ENCODE results near the gene CLDN9. TPM values are rescaled to one million over a fixed set of nuclear protein-coding genes. Genes with fewer than 3 reads are reported as not detected.

CLDN9 gene
- polyA plus RNA-seq, 1 donor from 2014 or later, result not detected

DNA sequence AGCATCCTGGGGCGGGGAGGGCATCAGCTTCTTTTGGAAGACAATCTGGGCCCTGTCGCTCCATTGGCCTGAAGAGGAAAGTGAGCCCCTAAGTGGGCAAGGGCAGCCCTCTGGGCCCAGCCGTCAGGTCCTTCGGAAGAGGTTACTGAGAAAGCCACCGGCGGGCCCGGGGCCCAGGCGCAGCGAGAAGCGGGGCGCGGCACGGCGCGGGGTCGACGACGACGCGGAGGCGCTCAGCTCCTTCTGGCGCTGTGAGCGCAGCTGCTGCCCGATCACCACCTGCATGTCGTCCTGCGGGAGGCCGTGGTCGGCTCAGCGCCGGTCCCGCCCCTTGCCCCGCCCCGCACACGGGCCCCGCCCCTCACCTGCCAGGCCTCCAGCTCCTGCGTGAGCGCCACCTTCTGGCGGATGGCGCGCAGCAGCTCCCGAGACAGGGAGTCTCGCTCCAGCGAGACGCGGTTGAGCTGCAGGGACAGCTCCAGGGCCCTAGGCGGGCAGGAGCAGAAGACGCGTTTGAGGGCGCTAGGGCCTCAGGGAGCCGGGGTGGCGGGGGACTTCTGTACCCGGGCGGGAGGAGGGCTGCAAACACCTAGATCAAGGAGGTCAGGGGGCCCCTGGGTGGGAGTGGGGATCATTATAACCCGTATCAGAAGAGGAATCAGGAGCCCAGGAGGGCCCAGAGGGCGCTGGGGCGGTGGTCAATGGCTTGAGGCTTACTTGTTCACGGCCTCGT is 15.4 kb downstream of the CLDN9 start:
- Histone ChIP-seq H3K9me3 (ENCODE audit: low read length) (no peaks in the 10 kb centered on the region), H3K27me3 (ENCODE audit: insufficient read depth, low read depth, low read length) (peaks cover 9% of the 10 kb centered on the region), H3K9ac (ENCODE audit: low read length) (peak overlapping the region; percentile 48), H3K36me3 (ENCODE audit: insufficient read depth, low read length) (no peaks in the 10 kb centered on the region), H4K20me1 (ENCODE audit: insufficient read depth) (no peaks in the 10 kb centered on the region), H3F3A (ENCODE audit: insufficient read depth, low read length, poor library complexity, severe bottlenecking) (no peaks in the 10 kb centered on the region), H3K4me2 (ENCODE audit: low read length) (no peak overlapping the region), H3K27ac (ENCODE audit: low read length) (no peak overlapping the region), H3K4me3 (ENCODE audit: low read length) (peak overlapping the region; percentile 61), H3K9me2 (ENCODE audit: insufficient read depth, low read length) (no peaks in the 10 kb centered on the region), H2AFZ (ENCODE audit: low read depth, low read length) (no peak overlapping the region), H3K79me2 (replicated peaks; ENCODE audit: insufficient read depth, low read length) (no peaks in the 10 kb centered on the region)
- TF ChIP-seq SMC3 (conservative IDR thresholded peaks at IDR 0.05; ENCODE audit: poor library complexity) (peak; percentile 50), TAF1 (IDR thresholded peaks at IDR 0.05; ENCODE audit: low read depth) (no peak), POLR2AphosphoS5 (IDR thresholded peaks at IDR 0.05) (no peak), EZH2 (IDR thresholded peaks at IDR 0.05; ENCODE audit: borderline replicate concordance, insufficient read depth, low read length, poor library complexity, severe bottlenecking) (no peak), RAD21 (conservative IDR thresholded peaks at IDR 0.05) (peak; percentile 52), REST (IDR thresholded peaks at IDR 0.05; ENCODE audit: borderline replicate concordance) (no peak), MXI1 (conservative IDR thresholded peaks at IDR 0.05; ENCODE audit: poor library complexity, severe bottlenecking) (no peak), EP300 (conservative IDR thresholded peaks at IDR 0.05; ENCODE audit: poor library complexity, severe bottlenecking) (no peak)
- TF ChIP-seq, protein P1, sequence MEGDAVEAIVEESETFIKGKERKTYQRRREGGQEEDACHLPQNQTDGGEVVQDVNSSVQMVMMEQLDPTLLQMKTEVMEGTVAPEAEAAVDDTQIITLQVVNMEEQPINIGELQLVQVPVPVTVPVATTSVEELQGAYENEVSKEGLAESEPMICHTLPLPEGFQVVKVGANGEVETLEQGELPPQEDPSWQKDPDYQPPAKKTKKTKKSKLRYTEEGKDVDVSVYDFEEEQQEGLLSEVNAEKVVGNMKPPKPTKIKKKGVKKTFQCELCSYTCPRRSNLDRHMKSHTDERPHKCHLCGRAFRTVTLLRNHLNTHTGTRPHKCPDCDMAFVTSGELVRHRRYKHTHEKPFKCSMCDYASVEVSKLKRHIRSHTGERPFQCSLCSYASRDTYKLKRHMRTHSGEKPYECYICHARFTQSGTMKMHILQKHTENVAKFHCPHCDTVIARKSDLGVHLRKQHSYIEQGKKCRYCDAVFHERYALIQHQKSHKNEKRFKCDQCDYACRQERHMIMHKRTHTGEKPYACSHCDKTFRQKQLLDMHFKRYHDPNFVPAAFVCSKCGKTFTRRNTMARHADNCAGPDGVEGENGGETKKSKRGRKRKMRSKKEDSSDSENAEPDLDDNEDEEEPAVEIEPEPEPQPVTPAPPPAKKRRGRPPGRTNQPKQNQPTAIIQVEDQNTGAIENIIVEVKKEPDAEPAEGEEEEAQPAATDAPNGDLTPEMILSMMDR (IDR thresholded peaks at IDR 0.05; ENCODE audit: poor library complexity, severe bottlenecking), result peak; percentile 75

DNA sequence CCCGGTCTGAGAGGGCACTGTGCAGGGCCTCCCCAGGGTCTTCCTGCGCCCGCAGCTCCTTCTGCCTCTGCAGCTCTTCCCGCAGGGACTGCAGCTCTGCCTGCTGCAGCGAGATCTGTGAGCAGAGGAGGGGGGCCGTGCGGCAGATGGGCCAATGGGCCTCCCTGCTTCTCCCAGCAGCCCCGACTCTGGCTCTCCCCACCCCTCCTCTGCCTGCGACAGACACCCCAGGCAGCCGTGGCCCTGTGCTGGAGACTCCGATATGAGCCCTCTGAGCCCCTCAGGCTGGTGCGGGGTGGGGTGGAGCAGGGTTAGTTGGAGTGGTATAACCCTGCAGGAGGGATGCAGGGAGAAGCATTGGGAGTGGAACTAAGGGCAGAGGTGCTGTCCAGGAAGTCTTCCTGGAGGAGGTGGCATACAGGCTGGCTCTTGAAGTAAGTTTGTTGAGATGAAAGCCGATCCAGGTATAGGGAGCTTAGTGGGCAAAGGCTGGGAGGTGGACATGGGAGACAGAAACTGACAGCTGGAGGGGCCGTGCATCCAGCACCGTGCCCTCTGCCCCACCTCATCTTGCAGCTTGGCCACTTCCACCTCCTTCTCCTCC is 16.1 kb downstream of the CLDN9 start:
- TF ChIP-seq POLR2AphosphoS5 (IDR thresholded peaks at IDR 0.05) (no peak), MXI1 (conservative IDR thresholded peaks at IDR 0.05; ENCODE audit: poor library complexity, severe bottlenecking) (no peak), RAD21 (conservative IDR thresholded peaks at IDR 0.05) (no peak), SMC3 (conservative IDR thresholded peaks at IDR 0.05; ENCODE audit: poor library complexity) (no peak), TAF1 (IDR thresholded peaks at IDR 0.05; ENCODE audit: low read depth) (no peak), EP300 (conservative IDR thresholded peaks at IDR 0.05; ENCODE audit: poor library complexity, severe bottlenecking) (no peak), REST (IDR thresholded peaks at IDR 0.05; ENCODE audit: borderline replicate concordance) (no peak), EZH2 (IDR thresholded peaks at IDR 0.05; ENCODE audit: borderline replicate concordance, insufficient read depth, low read length, poor library complexity, severe bottlenecking) (no peak)
- TF ChIP-seq, protein P1 (IDR thresholded peaks at IDR 0.05; ENCODE audit: poor library complexity, severe bottlenecking), result no peak
- peak overlapping the region; percentile 61 for H3K4me3 ChIP-seq (ENCODE audit: low read length)
- H3K27ac ChIP-seq (ENCODE audit: low read length), result no peak overlapping the region
- H2AFZ ChIP-seq (ENCODE audit: low read depth, low read length), result no peak overlapping the region
- H4K20me1 ChIP-seq (ENCODE audit: insufficient read depth), result no peaks in the 10 kb centered on the region
- H3K9ac ChIP-seq (ENCODE audit: low read length), result peak overlapping the region; percentile 48
- H3F3A ChIP-seq (ENCODE audit: insufficient read depth, low read length, poor library complexity, severe bottlenecking), result no peaks in the 10 kb centered on the region
- H3K36me3 ChIP-seq (ENCODE audit: insufficient read depth, low read length), result no peaks in the 10 kb centered on the region
- H3K4me2 ChIP-seq (ENCODE audit: low read length), result no peak overlapping the region
- no peaks in the 10 kb centered on the region for H3K79me2 ChIP-seq (replicated peaks; ENCODE audit: insufficient read depth, low read length)
- H3K27me3 ChIP-seq (ENCODE audit: insufficient read depth, low read depth, low read length), result peaks cover 15% of the 10 kb centered on the region
- no peaks in the 10 kb centered on the region for H3K9me2 ChIP-seq (ENCODE audit: insufficient read depth, low read length)
- H3K9me3 ChIP-seq (ENCODE audit: low read length), result no peaks in the 10 kb centered on the region

Measured in neural cell (in vitro differentiated cells).